Measurements from ENCODE around the gene CCDC70.

GRCh38 chr13:51840917-51841316 is 20.9 kb upstream of the CCDC70 start:
- TF ChIP-seq CTCF (IDR thresholded peaks at IDR 0.05; ENCODE audit: low read depth, low read length) (no peak), MAX (IDR thresholded peaks at IDR 0.05; ENCODE audit: low read depth, low read length) (no peak), POLR2A (IDR thresholded peaks at IDR 0.05; ENCODE audit: extremely low read depth, insufficient read length) (no peak)

Measured in NB4 (cell line).